Activated T-helper 1 cell treated with Interleukin-2 at 50 U/mL for 16 hours (primary cell): ENCODE results near the gene TCF4.

Experiments
- DNase-seq: peaks from one replicate; pipeline ENCODE4 v3.0.0-alpha.2; 2020; ENCODE audit warnings: low read depth

TCF4 gene

DNA sequence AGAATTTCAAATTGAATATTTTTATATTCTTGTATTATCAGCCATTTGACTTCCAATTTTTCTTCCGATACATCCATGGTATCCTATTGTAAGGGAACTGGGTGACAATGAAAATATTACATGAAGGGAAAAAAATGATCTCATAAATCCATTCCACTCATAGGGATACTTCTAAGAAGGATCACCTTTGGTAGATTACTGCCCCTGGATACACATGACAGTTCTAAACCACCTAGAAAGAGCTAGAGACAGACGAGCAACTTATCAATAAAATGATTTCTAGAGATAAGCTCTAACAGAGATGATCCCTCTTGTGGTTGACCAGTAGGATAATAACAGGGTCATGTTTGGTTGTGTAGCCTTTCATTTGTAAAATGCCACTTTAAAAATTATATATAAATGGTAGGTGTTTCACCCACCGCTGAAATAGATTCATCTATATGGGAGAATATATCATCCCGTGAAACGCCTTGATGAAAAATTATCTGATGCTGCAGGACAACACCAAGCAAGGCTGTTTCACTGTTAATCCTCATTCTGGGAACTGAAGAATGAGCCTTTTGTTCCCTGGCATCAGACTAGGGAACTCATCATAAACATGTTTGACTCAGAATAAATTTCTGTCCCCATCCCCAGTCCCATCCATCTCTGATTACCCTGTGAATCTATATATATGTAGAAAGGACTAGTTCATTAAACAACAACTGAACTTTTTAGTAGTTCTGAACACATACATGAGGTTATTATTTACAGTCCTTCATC is 180.0 kb downstream of the TCF4 start:
- no peak for DNase-seq

DNA sequence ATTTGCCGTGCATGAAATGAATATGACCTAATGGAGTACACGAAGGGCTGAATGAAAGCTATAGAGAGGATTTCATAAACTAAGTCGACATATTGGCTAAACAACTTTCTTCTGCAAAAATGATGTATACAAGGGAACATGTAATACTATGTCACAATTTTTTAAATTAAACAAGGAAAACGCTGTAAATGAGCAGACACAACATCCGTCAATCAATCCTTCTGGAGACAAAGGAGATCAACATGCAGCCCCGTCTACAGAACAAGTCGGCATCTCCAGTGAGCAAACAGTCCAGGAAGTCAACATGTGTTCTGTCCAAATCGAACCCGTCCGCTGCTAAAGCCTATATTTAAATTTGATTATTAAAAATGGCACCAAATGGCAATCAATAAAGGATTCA is 180.8 kb downstream of the TCF4 start:
- no peak for DNase-seq

GRCh38 chr18:55406451-55406991 is 181.5 kb downstream of the TCF4 start:
- no peak for DNase-seq

DNA sequence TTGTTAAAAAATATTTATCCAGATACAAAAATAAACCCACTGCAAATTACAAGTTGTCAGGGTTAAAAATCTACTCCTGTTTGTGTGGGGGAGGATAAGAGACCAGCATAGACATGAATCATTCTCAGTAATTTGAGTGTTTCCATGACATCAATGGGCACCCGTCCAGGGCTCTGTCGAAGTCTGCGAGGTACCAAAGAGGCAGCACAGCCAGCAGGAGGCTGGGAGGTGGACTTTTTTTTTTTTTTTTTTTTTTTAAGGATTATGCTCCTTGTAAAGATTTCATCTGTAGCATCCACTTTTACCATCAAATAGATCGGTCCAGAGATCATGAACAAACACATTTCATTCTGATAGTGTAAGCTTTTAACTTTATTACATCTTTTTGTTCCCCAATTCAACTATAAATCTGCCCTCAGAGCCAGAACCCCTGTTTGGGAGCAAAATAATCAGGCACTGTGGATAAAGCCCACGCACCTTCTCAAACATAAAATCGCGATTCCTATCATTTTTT is 182.0 kb downstream of the TCF4 start:
- no peak for DNase-seq

DNA sequence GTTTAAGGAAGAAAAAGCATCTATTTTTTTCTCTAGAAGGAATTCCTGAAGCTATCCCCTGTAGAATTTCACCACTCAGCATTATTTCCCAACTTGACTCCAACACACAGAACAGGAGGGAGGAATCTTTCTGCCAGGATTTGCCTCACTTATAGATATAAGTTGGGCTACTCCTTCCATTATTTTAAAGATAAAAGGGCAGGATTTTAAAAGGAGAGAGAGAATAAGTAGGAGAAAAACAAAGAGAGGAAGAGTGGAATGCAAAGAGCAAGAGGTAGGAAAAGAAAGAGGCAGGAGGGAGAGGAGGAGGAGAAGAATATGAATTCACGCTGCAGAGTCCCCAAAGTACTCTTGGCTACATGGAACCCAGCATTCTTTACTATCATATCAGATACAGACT is 182.5 kb downstream of the TCF4 start:
- DNase-seq: no peak

DNA sequence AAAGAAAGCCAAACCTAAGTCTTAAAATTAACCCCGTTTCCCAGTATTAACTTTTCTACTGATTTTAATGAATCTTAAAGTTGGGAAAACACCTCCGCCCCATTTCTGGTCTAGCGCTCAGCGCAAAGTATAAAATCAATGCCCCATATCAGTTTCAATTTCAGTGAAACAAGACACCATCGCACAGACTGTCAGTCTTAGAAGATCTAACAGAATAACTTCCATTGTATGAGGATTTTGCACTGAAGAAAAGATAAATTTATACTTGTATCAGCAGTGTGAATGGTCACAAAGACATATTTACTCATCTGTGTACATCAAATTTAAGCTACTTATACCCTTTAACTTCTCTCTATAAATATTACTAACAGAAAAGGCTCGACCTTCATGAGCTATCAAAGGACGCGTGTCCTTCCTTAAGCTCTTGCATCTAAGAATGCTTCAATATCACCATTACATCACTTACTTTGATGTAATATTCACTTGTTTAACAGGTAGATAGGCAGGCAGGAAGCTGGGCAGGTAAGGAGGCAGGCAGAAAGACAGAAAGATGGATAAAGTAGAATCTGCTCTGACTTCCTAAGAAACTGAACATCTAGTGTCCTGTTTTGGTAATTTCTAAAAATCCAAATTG is 183.0 kb downstream of the TCF4 start:
- DNase-seq: no peak

DNA sequence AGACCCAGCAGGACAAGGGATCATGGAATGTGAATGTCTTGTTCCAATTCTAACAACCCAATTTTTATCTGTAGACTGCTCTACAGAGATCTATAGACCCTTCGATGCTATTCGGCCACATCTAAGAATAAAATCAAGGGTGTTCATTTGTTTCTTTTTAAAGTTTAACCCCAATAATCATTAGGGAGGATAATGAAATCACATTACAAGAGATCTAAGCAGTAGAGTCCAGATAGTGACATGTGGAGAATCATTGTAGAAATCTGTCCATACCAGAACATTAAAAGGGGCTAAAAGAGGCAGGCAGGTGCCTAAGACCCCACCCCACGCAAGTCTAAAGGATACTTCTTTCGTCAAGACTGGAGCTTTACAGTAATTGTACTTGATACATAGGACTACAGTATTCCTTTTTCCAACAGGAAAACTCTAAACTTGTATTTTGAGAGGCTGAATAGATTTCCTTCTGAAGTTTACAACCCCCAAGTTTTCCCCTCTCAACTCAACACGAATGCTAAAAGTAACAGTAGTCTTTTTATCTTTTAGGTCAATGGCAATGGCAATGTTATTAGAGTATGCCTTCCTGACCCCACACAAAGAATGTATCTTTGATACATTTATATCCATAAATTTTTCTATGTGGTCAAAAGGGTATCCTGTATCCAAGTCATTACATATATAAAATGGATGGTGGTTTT is 183.7 kb downstream of the TCF4 start:
- no peak for DNase-seq

- no peak for DNase-seq
Measured at GRCh38 chr18:55403421-55403949, 184.5 kb downstream of the TCF4 start.

DNA sequence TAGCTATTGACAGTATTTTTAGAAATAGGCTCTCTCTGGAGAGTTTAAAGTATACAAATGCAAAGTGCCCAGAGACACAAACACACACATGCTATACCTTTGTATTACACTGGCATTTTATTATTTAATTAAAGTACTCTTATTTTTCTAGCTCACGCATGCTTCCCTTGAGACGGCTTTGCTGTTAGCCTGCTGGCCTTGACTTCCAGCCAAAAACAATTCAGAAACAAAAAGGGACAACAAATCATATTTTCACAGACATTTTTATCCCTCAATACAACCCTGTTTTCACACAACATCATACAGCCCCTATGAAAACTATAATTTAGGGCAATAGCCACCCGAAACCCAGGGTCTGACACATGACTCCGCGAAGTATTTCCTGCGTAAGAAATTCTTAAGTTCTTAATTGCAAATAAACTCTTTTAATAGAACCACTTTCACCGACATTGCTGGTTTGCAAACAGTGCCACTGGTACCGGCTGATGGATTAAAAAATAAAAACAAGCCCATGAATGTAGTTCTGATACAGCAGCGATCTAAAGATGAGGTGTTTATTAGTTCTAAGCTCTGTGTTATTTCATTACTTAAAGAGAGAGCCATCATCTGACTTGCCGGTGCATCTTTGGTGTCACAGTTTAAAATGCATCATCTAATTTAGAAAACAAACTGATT is 185.1 kb downstream of the TCF4 start:
- no peak for DNase-seq

GRCh38 chr18:55401638-55402191 is 186.3 kb downstream of the TCF4 start:
- no peak for DNase-seq

- no peak for DNase-seq
Measured at GRCh38 chr18:55400590-55401541, 187.1 kb downstream of the TCF4 start.

DNA sequence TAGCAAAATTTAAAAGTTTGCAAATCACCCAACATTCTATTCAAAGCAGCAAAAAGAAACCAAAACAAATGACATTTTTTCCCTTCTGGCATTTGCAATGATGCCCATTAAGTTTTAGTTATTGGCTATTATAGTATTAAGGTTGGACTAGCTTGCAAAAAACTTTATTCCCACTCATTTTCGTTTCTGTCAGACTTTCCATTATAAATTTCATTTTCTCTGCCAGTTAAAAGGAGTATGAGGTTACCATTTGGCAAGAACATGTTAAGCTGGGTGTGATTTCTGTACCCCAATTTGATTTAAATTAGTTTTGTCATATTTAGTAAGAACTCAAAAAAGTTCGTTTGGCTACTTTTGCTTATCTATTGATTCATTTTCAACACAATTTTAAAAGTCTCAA is 187.9 kb downstream of the TCF4 start:
- DNase-seq: no peak

DNA sequence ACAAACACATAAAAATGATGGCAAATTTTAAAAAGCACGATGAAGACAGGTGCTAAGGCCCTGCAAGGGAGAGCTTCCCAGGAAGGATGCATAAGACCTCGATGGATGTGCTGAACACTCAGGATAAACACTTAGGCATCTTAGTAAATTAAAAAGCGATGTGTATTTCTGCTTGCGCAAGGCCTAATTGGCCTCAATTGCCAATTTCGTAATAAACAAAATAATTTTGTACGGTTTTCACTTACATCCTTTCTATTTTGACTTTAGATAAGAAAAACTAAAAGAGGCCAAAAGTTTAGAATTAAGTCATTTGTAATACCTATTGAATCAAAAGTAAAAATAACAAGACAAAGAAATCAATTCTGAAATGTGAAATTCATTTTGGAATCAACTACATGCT is 189.1 kb downstream of the TCF4 start:
- no peak for DNase-seq

- no peak for DNase-seq
Measured at GRCh38 chr18:55396979-55397378, 191.0 kb downstream of the TCF4 start.

DNA sequence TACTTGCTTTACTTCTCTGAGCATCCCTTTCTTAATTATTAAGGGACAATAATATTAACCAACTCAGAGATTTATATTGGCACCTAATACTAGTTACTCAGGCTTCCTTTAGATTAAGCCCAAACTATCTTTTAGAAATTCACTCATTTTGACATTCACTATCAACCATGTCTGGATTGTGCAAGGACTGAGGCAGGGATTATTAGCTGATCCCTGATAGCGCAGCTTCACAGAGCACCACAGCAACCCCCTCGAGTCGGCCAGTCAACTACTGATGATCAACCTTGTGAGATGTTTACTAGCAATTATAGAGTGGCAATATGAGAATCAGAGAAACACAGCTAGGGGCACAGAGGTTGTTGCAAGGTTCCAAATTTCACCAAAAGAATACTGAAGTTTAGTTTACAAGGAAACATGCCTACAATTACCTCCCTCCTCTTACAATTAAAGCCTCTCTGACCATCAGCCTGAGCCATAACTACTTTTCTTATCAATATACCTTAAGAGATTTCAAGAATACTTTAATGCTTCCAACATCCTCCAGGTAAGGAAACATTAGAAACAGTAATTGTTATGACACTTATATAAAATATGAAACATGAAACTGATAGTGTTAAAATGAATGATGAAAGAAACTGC is 191.6 kb downstream of the TCF4 start:
- DNase-seq: no peak

- DNase-seq: no peak
Measured at GRCh38 chr18:55395799-55396198, 192.2 kb downstream of the TCF4 start.

DNA sequence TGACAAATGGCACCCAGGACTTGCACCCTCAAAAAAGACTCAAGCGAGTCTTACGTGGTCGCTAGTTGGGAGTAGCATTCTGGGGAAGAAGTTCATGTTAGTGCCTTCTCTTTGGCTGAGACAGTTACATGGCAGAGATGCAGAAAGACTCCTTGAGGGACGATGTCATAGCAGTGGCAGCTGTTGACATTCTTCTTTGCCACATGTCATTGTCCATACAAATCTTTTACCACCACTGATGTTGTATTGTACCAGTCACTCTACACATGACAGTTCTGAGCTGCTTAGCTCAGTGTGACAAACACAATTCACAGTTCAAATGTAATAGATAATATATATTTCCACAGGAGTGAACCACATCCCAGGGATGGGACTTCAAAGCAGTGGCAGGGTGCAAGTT is 197.1 kb downstream of the TCF4 start:
- DNase-seq: no peak

DNA sequence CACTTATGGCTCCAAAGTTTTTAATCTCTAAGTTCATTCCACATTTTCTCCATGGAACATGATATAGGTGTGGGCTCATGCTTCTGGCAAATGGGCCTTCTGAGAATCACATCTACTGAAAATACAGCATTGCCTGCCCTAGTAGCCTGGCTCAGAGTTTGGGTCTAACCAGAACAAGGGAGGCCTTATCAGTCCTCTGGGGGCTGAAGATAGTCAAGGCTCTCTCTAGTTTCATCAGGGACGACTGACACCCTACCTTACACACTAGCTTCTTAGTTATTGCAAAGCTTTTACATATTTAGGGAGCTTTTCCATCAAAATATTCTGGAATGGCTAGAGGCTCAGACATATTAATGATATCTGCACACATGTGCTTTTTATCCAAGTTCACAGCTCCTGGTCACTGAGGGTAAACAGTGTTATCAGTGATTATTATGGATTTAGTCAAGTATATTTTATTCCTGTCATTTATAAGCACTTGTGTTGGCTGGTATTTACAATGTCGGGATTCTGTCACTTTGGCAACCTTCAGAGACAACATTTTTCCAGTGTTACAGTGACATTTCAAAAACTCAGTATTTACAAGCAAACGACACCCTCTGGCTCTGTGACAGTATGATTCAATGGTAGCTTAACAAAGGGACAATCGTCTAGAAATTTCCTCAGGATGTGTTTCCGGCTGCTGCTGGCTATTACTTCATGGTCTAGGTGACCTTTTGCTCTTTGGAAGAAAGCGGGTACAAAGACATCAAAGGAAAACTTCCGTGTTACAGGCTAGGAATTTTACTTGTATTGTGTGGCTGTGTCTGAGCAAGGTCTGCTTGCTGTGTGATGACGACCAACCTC is 200.6 kb downstream of the TCF4 start:
- no peak for DNase-seq

DNA sequence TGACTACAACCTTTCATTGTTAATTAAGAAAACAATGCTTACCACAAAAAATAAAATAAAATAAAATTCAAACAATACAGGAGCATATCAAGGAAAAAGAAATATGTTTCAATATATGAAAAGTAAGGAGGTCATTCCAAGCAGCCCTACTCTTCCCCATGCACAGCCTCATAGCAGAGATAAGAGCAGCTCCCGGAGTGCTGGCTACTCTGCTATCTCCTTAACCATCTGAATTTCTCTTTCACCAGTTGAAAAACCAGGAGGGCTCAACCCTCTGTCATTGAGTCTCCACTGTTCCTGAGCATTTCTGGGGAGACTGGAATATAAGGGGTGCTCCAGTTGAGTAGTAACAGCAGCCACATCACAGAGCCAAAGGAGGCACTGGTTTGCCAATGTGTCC is 201.4 kb downstream of the TCF4 start:
- no peak for DNase-seq
